GM19463 (cell line): ENCODE measurements around the gene KLF12.
A peak's percentile ranks its signal among the peaks of the same experiment; 100 is the strongest.

Experiments used
- ATAC-seq: cut with Tn5 transposase; IDR thresholded peaks from one replicate; pipeline ENCODE4 v1.9.1; 2021; ENCODE audit warnings: mild to moderate bottlenecking, moderate library complexity; ENCODE audit not compliant: unreplicated experiment

KLF12 gene

DNA sequence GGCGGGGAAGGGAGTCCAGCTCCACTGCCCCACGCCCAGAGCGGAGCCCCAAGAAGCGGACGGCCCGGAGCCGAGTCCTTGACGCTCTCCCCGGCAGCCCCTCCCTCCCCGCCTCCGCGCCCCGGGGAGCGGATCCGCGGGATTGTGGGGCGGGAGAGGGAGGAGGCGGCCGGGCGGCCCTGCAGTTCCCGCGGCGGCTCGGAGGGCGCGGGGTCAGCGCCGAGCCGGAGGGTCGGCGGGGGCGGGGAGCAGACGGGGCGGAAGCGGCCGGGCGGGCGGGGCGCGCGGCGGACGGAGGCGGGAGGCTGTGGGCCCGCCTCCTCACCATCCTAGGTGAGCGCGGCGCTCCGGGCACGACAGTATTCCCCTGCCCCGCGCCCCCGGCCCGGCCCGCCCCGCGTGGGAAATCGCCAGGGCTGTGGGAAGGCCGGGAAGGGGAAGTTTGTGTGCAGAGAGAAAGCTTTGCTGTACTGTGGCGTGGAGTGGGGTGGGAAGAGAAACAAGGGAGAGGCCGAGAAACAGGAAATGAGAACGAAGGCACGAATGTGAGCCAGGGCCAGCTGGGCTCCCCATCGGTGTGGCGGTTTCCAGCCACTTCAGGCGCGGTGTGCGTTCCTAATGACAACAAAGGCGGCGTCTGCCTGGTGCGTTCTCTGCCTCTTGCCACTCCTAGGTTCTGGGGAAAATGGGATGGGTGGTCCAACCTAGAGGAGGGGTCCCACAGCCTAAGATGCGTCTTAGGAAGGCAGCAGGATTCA, 1.3 kb upstream of the KLF12 start:
- peak; percentile 42 for ATAC-seq

DNA sequence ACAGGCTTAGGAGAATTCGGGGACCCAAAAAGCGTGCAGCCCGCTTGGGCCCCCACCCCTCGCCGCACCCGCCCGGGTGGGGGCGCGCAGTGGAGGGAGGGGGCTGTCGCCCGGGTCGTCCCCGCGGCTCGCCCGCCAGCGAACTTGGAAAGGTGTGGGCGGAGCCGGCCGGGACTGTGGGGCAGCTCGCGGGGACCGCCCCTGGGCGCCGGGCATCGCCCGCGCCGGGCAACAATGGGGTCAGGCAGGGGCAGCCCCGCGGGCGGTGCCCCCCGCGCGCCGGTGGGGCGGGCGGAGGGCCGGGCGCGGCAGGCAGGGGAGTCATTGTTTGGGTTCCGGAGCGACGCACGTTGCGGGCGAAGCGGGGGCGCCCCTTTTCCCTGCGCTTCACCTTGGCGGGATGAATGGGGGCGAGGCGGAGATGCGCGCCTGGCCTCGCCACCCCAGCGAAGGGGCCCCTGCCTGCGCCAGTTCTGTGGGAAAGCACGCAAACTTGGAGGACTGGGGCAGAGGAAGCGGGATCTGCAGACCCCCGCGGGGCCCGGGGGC, 647 bp upstream of the KLF12 start:
- peak; percentile 30 for ATAC-seq

DNA sequence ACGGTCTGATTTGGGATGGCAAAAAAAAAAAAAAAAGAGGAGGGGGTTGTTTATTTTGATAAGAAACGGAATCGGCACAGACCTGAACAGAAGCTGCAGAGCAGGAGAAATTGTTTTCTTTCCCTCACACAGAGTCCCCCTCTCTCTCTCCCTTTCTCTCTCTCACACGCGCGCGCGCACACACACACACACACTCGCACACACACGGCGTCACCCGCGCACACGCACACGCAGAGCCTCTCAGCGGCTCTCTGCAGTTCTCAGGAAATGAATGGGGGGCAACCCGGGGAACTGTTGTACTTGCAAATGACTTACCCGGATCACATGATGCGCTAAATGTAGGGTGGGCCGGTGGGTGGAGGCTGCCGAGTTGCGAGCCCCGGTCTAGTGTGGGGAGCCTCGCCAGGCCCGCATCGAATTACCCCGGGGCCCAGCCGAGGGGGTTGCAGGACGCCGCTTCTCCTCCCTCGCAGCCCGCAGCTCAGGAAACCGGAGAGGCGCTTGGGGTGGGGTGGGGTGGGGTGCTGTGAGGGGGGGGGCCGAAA, 475 bp downstream of the KLF12 start:
- peak; percentile 31 for ATAC-seq

DNA sequence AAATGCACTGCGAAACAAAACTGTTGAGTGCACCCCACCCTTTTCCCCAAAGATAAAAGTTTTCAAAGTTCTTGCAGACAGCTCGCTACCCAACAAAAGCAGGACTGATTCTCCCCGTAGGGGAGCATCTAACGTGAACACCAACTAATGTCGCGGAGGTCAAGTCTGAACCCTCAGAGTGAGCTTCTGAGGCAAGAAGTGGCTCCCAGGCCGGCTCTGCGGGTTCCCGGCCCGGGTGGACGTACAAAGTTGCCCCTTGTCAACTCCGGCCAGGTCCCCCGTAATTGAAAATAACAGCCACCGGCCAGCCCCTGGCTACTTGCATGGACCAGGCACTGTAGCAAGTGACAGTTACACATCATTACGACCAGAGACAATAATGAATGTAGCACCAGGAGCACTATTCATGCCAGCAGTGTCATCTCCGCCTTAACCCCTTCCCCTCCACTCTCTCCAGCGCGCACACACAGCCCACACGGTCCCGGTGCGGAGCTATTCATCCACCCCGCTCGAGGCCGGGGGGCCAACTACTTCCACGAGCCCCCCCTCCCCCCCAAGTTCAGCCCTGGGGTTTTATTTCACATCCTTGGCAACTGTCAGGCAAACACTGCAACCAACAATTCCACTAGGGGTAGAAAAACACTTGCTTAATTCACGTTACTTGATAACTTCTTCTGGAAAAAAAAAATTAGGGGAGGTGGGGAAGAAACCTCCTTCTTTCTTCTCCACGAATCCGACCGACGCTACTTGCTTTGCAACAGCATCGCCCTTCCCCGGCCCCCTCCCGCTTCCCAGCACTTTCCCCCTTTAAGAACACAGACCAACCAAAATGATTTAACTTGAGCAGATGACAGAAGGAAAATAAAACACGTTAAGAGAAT, 1.2 kb downstream of the KLF12 start:
- ATAC-seq, result no peak

DNA sequence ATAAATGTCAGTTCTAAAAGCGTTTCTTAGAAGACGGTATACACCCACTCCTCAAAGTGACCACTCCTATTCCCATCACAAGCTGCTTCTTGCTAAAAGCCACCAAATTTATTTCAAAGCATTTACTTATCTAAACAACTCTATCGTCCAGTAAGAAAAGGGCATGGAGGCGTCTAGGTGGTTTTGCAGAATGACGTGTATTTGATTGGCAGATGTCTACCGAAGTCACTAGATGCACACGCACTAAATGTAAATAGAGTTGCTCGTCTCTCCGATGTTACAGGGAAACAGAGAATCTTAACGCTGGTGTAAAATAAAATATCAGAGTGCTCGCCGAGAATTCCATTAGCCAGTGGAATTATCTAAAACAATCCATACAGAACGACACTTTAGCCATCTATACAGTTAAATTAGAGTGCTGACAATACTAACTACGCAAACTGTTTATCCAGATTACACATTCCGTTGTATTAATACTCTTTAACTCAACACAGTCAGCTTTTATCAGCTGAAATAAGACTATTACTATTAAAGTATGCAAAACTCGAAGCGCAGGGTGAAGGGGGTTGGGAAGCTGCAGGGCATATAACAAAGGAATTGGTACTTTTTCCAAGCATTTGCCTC, 1.9 kb downstream of the KLF12 start:
- ATAC-seq, result no peak

DNA sequence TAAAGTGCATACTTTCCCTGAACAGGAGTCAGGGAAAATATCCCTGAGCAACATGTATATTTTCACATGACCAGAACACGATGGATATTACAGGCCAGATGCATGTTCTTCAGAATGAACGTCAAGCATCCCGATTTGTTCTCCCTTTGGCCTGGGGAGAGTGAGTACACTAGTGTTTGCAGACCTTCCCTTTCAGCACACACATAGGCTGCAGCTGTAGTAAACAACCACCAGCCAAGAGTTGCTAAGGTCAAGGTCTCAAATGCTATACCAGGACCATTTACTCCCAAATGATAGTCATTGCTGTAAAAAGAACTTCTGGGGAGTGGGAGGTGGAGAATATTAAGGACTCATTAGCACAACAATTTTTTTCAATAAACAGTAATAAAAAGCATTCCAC, 3.0 kb downstream of the KLF12 start:
- ATAC-seq, result no peak

DNA sequence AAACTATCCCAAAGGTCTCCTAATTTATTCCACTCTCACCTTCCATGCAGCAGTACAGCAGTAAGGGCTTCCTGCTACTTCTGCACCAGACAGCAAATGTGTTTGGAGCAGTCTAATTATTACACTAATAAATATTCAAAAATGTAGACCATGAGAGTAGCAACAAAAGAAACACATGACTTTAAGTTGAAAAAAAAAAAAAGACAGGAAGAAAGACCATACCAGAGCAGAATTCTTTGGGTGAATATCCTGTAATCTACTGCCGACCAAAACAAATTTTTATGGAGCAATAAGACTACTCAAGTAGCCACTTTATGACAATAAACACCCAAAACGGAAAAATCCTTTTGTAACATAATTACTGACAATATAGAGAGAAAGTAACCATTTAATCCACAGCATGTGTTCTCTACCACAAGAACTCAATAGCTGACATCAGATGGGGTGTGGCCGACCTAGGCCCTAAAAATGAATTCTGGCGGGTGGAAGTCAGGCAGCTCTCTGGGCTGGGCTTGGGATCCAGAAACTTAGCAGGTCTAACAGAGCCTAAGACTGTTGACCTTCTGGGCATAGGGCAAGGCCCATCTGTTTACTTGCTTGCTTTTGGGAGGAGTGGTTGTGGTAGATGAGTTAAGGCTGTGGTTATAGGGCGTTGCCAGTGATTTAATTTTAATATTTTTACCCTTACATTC, 4.6 kb downstream of the KLF12 start:
- ATAC-seq, result no peak

DNA sequence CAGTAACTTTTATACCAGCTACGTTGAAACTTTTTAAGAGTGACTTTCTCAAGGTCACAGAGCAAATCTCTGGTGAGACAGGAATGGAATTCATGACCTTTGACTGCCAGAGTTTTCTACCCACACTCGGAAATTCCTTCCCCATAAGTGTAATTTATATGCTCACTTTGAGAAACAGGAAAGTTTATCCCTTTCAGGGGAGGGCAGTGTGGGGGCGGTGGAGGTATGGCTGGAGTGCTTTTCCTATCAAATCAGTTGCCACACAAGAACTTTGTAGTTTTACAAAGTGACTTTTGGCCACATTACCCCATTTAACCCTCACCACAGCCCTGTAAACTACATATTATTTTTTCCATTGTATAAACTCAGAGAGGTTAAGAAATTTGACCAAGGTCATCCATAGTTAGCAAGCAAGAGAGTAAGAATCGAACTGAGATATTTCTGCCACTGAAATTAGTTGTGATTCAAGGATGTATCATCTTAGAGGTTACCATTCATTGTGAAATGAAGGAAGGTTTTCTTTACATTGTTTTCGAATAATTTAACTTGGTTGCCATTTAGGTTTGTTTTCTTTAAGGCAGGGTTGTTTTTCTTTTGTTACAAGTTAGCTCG, 5.9 kb downstream of the KLF12 start:
- ATAC-seq, result no peak

DNA sequence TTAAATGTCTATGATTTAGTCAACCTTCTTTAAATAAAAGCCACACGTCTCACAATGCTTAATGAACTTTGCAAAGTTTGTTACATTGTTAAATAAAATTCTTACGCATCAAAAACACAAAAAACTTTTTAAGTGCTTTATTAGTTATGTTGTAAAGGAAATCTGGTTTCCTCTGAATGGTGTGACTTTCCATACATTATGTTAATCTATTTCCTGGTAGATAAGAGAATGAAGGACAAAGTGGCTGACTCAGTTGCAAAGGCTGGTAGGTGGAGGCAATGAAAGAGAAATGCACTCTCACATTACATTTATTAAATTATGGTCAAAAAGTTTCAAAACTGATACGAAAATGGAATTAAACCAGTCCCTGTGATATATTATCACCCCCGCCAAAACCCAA, 15.9 kb downstream of the KLF12 start:
- no peak for ATAC-seq

DNA sequence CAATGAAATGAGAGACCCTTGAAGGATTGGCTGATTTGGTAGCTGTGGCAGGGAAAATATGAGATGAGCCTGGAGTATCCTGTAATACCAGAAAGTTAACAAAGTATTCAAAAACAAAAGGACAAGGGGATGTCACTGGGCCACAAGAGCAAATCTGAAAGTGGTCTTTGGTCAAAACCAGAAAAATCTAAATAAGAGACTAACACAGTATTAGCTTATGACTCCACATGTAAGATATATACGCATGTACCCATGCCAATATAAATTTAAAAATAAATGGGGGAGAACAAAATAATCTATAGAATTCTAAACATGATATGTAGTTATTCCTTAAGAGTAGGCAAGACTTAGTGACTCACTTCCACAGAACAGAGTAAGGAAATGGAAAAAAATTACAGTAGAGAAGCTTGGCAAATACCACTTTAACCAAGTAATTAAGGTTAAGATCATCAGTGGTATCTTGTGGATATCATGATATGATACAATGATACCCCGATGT, 16.9 kb downstream of the KLF12 start:
- no peak for ATAC-seq

DNA sequence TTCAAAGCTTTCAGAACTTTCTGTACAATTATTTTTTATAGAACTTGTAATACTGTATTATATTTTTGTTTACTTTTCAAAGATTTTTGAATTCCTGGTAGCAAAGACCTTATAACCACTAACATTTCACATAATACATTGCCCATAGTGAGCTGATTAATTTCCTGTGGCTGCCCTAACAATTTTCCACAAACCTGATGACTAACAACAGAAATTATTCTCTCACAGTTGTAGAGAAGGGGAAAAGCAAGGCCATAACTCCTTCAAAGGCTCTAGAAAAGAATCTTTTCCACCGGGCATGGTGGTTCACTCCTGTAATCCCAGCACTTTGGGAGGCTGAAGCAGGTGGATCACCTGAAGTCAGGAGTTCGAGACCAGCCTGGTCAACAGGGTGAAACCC, 19.1 kb downstream of the KLF12 start:
- no peak for ATAC-seq

DNA sequence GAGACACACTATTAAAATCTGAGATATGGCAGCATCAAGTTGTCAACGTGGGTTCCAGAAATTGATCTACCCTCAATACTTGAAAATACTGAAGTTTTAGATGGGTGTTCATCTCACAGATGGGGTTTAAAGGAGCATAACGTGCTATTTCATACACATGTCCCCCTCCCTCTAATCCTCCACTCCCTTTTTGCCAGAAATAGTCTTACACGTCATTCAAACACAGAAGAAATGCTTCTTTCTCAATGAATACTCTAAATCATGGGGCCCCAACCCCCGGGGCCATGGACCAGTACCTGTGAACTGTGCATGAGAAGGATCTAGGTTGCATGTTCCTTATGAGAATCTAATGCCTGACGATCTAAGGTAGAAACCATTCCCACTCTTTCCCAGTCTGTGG, 19.6 kb downstream of the KLF12 start:
- no peak for ATAC-seq

DNA sequence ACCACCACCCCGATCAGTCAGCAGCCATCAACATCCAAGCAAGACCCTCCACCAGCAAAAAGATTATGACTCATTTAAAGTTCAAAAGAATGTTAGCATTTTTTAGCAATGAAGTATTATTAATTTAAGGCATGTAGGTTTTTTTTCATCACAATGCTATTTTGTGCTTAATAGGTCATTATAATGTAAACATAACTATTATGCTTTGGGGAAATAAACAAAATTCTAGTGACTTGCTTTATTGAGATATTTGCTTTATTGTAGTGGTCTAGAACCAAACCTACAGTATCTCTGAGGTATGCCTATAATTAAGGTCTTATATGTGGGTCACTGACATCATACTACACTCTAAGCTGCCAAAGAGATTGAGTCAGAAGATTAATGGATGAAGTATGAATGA, 20.0 kb downstream of the KLF12 start:
- no peak for ATAC-seq

DNA sequence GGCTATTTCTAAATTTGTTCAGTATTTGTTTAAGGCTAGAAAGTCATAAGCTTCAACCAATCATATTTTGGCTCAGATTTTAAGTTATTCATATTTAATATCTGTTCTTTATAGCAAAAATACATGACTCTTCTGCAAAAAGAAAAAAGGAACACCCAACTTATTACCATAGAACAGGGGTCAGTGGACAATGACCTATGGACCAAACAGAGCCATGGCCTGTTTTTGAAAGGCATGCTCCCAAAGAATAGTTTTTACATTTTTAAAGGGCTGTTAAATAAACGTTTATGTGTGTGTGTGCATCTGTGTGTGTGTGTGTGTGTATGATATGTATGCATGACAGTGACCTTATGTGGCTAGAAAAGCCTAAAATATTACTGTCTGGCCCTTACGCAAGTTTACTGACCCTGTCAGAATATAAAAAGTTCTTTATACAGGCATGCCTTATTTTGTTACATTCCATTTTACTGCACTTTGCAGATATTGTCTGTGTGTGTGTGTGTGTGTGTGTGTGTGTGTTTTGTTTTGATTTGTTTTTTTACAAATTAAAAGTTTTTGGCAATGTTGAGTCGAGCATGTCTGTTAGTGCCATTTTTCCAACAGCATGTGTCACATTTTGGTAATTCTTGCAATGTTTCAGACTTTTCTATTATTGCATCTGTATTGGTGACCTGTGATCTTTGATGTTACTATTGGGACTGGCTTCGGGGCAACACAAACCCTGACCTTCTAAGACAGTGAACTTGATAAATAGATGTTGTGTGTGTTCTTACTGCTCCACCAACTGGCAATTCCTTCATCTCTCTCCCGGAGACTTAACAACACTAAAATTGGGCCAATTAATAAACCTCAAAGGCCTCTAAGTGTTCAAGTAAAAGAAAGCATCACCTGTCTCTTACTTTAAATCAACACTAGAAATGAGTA, 22.0 kb downstream of the KLF12 start:
- ATAC-seq, result no peak

DNA sequence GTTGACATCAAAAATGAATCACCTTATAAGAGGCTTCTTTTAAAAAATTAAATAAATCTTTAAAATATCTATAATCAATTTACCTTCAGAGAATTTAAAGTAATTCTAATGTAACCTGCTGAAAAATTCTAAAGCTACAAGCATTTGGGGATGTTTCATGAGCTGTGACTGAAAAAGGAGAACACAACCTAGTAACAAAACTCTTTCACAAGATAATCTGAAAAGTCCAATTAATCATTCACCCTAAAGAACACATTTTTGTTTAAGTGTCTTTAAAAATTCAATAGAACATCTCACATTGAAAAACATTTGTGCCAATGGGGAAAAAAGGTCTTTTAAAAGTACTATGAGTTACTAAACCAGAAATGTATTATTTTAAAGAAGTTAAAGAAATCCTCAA, 22.8 kb downstream of the KLF12 start:
- no peak for ATAC-seq

DNA sequence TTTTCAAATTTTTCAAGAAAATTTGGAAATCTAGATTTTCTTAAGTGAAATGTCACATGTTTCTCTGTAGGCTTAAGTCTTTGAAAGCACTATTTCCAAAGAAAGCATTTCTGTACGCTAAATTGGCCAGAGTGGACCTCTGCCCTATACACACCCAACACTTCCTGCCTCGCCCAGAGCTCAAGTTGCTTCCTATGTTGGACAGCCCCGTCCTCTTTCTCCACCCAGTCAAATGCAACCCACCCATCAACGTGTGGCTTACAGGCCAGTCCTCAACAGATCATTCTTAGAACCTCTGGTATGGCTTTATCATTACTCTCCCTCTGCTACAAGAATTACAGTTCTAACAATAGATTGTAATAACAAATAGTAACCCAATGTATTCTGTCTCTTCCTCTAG, 24.2 kb downstream of the KLF12 start:
- ATAC-seq, result no peak

DNA sequence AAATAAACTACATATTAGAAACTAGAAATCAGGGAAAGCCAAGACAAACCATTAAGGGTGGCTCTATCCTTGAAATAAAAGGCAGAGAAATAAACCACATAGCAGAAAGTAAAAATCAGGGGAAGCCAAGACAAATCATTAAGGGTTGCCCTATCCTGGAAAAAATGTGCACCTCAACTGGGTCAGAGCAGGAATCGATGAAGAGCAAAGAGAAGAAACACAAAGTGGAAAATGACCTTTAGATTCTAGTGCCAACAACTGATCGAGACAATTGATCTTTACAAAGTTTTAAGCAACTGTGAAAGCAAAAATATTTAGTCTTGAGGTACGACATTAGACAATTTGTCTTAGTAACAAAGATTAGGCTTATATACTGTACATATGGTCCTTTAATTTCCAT, 26.6 kb downstream of the KLF12 start:
- ATAC-seq, result no peak

DNA sequence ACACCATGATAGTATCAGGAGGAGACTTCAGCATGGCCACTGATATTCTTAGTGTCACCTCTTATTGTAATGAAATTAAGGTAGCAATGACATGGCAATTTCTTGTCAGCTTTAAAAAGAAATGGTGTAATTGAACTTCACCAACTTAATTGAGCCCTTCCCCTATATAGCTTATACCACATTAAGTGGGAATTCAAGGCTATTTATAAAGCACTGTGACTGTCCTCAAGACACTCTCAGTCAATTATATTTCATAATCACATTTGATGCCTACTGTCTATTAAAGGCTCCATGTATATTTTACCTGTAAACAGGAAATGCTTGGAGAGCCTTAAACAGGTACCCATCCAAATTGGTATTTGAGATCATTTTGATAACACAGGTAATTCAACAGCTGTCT, 28.3 kb downstream of the KLF12 start:
- no peak for ATAC-seq

DNA sequence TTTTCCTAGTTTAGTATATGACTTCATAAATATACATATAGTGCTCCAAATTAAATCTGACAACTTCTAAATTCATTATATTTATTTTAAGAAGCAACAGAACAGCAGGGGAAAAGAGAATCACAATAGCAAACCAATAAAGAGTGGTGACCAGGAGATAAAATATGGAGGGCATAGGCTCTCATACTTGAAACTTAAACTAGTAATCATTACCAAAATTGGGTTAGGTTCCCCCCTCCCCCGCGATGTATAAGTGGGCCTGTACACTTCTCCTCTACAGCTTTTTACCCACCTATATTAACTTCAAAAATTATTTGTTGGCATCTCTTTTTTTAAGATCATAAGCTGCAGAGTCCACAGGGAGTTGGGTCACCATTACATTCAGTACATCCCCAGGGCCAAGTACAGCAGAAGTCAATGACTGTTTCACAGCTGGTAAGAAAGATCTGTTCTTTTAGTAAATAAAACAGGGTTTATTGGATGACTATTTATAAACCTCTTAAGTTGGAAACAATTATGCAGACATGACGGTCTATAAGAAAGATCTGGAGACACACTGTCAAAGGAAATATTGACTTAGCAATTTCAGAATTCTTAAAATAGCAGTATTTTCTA, 29.4 kb downstream of the KLF12 start:
- ATAC-seq, result no peak
